Left cardiac atrium (tissue), 4 donors: ENCODE results near the gene AREL1. TPM values are rescaled to one million over a fixed set of nuclear protein-coding genes. Genes with fewer than 3 reads are reported as not detected.
A peak's percentile ranks its signal among the peaks of the same experiment; 100 is the strongest.

Experiments
- ATAC-seq, 2 donors: fragments of 200-7000 bp; cut with Tn5 transposase; one replicate each; pipeline ENCODE4 v1.9.1; 2020; ENCODE audit warnings: mild to moderate bottlenecking in 2 of 2, moderate library complexity in 2 of 2
- DNase-seq: peaks from one replicate; pipeline ENCODE4 v3.0.0-alpha.2; 2020
- intact Hi-C, 2 donors: fragments of 100-400 bp; cut with DNase I; formaldehyde crosslinking; loops; one replicate each; pipeline versions ENCODE4 v1.14.1 to v1.15.1; 2022 to 2023
- total RNA-seq, 2 donors: library from RNA; stranded (reverse); fragmentation: NEBNext Ultra II Directional; extraction: Animal tissue kit (Norgen Biotek cat#: 25700); gene quantifications; one replicate each; pipeline ENCODE4 v1.2.1, GENCODE V29; 2021
- donor health status: DM: no; HTN: yes; CAD: no.
- donor health status: DM: no; HTN: yes; CAD: no; lungs with severe emphysema.
- donor health status: DM: yes; HTN: yes; CAD: no.
- donor health status: Dilated cardiomyopathy.

The AREL1 gene
- total RNA-seq, 2 donors from 2014 or later, result 18.4 to 25.2 TPM

DNA sequence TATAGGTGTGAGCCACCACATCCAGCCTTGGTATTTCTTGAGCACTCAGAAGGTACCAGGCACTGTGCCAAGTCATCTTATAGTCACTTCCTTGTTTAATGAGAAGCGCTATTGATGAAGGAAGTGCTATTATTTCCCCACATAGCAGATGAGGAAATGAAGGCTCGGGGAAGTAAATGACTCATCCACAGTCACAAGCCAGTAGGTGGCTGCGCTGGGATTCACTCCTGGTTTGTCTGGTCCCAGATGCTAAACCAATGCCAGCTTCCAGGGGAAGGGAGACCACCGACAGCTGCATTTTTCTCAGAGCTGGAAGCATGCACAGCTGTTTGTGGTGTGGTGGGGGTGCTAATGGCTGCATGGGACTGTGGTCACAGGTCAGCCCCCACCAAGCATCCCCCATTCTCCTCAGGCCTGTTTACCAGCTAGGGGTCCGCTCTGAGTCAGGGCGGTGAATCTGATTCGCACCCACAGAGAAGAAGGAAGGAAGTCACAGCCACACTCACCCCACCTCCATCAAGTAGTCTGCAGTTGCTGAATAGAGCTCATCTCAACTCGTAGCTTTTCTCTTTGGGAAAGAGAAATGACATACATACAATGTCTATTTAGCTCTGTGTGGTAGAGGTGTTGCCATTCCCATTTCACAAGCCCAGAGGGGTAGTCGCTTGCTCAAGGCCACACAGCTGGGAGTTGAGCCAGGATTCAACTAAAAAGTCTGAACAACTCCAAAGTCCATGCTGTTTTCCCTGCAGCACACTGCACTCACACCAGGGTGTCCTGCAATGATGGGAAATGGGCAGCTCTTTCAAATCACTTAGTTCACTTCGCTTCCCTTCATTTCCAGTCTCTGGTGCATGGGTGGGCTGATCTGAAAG, 94.6 kb downstream of the AREL1 start:
- intact Hi-C loops, result loop anchor here (10.0 kb wide), 3 partner anchors 86 to 254 kb away; no protein-coding TSS in a partner anchor
- peak in 1 of 2 donors; percentile 16 for ATAC-seq
- no peak for DNase-seq

DNA sequence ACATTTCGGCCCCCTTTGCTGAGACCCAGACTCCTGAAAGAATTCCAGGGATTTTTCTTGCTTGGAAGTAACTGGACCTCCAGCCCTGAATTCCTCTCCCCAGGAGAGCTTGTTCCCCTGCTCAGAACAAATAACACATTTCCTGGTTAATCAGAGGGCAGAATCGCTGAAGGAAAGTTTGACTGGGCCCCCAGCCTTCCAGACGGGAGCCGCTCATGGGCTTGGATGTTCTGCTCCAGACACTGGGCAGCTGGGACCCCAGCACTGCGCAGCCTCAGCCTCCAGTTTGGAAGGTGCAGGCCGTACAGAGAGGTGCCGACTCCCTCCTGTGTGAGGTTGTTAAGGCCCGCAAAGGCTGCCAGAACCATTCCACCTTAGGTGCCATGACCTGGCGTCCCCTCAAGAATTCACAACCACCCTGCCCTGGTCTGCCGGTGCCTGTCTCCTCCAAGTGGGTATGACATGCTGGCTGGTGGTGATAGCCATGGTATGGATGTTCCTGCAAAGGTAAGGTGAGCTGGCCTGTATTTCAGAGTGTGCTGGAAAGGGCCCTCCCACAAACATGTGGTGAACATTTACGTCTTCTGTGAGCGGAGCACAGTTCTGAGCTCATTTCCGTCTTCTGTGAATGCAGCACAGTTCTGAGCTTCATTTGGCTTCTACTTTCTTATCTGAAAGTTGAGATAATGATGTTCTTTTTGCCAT, 95.7 kb downstream of the AREL1 start:
- intact Hi-C loops, result loop anchor here (10.0 kb wide), 3 partner anchors 88 to 252 kb away; no protein-coding TSS in a partner anchor
- ATAC-seq (no peak), DNase-seq (no peak)

DNA sequence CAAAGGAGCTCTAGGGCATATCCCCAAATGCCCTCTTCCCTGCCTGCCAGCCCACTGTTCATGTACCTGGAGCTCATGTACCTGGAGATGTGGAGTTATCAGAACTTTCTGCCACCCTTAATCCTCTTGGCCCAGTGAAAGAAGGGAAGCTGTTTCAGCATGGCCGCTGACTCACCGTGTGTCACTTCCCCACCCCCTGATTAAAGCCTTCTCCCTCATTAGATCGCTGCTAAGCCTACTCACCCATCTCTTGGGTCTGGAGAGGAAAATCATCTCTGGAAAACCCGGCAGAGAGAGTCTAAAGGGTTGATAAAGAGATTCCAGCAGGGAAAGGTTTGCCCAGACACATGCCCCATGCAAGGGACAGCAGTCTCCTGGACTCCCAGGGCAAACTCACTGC, 96.4 kb downstream of the AREL1 start:
- intact Hi-C loops, result loop anchor here (10.0 kb wide), 3 partner anchors 88 to 252 kb away; no protein-coding TSS in a partner anchor
- peak; percentile 60 for DNase-seq

DNA sequence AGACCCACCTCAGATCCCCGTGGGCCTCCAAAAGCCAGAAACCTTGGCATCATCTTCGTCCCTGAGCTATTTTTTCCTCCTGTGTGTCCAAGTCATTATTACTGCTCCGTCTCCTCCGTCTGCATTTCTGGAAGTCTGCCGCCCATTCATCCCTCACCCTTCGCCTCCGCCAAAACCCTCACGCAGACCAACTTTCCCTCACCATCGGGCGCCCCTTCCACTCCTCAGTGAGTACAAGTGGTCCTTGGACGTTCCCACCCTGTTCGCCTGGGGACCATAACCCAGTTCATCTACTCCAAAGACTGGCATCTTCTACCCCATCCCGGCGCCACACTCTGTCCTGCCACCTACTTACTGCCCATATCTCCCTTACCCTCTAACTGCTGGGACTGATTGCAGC, 97.1 kb downstream of the AREL1 start:
- intact Hi-C loops, result loop anchor here (10.0 kb wide), 3 partner anchors 89 to 251 kb away; no protein-coding TSS in a partner anchor
- ATAC-seq (no peak), DNase-seq (no peak)

More for the DNA sequence above, 96.4 kb downstream of the AREL1 start:
- peak in 1 of 2 donors; percentile 8 for ATAC-seq

DNA sequence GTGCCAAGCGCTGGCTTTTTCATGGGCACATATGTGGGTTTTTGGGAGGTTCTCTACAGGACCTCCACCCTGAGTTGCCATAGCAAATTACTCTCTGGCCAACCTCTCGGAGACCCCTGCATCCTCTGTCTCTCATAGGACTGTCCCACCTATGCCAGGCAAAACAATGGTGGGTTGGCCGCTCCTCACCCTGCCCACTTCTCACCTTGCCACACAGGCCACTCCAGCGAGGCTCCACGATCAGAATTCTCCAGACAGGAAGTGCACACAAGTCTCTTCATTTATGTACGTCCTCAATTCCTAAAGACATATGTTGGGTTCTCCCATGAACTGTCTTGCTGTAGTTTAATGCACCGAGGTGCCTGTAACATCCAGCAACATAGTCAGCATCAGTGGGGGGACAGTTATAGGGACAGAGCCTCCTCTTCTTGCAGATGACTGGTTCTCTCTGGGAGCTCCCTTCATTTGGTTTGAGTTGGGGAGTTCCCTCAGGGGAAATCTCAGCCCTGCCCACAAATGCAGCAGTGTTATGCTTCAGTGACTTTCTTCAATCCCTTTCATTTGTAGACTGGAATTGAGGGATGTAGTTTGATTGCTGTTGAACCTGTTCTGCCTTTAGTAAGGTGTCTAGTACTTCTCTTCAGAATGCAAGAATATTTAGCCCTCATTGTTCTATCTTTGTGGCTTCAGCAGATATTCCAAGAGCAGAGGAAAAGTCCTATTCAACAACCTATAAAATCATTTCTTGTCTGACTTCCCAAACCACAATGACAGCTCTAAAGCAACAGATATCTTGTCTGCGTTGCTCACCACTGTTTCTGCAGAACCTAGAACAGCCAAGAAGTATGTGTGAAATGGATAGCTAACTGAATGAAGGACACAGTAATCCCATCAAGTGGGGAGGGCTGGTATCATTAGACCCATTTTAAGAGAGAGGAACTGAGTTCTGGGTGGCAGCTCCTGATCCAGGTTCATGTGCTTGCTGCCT, 98.1 kb downstream of the AREL1 start:
- intact Hi-C loops, result loop anchor here (5.0 to 10.0 kb wide), 4 partner anchors 90 to 250 kb away; no protein-coding TSS in a partner anchor
- no peak for DNase-seq
- ATAC-seq, result no peak

DNA sequence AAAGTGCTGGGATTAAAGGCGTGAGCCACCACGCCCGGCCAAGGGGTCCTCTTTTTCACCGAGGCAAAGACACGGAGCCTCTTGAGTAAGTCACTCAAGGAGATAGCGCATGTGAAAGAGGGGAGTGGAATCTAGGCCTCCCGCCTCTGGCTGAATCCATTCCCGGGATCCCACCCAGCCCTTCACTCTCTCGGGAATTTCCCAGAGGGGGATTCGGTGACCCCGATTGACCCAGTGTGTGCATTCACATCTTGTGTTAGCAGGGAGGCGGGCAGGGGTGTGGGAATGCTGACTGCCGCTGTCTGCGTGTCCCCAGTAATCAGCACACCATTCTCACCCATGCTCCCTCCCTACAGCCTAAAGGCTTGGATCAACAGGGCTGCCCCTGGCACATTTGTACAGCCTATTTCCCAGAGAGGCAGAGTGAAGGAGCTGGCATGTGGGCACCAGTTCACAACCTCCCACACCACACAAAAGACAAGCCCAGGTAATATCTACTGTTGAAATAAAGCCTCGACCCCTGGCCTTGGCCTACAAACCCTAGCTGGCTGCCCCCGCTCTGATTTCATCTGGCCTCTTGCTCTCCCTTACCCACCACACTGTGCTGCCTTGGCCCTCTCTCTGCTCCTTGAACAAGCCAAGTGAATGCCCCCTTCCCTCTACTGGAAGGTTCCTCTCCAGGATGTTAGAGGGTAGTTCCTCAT, 99.5 kb downstream of the AREL1 start:
- DNase-seq (no peak), ATAC-seq (no peak)
- intact Hi-C loops, result loop anchor here (5.0 to 10.0 kb wide), 4 partner anchors 91 to 249 kb away; no protein-coding TSS in a partner anchor

DNA sequence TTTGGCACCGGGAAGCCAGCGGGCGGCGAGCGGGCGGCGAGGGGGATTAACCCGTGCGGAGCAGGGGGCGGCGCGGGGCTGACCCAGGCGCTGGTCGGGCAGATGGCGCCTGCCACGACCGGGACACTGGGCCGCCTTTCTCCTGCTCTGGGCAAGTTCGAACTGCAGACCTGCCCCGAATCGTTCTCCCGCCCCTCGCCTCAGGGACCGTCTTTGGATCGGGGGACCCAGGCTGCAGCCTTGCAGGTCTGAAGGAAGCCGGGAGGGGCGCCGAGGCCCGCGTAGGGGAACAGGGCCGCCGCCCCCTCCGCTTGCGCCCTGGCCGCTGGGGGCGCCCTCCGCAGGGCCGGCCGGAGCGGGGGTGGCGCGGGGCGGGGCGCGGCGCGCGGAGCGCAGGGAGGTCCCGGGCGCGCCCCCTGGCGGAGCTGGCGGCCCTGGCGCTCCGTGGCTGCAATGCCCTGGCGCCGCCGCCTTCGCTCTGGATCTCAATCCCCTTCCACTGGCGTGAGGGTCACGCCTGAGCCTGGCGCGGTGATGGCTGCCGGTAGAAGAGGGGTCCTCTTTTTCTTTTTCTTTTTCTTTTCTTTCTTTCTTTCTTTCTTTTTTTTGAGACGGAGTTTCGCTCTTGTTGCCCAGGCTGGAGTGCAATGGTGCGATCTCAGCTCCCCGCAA, 100.4 kb downstream of the AREL1 start:
- DNase-seq (peak; percentile 87), ATAC-seq (peak; percentile 81 to 89)
- intact Hi-C loops, result loop anchor here (5.0 to 10.0 kb wide), 4 partner anchors 92 to 248 kb away; no protein-coding TSS in a partner anchor

DNA sequence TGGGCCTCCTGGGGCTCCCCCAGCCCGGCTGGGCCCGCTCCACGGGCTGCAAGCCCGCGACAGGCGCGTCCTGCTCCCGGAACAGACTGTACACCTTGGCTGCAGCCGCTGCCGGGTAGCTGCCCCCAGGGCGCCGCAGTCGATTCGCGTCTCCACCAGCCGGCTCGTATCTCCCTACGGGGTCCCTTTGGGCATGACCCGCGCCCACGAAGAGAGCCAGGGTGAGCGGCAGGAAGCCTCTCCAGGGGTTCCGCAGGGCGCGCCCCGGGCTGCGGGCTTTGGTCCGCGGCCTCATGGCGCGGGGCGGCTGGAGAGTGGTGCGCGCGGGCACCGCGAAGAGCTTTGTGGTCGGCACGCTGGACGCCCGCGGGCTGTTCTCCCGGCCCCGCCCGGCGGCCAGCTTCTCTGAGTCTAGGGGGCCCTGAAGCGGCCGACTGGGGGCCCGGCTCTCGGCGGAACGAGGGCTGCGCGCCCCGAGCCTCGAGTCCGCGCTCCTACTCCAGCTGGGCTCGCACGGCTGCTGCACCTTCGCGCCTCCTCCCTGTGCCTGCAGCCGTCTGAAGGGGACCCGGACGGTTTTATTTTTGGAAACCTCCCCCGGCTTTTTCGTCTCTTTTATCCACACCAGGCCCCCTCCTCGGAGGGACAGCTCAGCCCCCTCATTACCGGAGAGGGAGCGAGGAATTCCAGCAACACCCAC, 101.1 kb downstream of the AREL1 start, which contains the start of gene LTBP2:
LTBP2 (minus strand) TSS at position 588 of the 700 bp plus-strand sequence; CDS start at position 295, 293 bp downstream.
- intact Hi-C loops, result loop anchor here (5.0 to 10.0 kb wide), 4 partner anchors 93 to 247 kb away; no protein-coding TSS in a partner anchor

More for the DNA sequence above, 101.1 kb downstream of the AREL1 start, which contains the start of gene LTBP2:
- DNase-seq, result no peak
- peak; percentile 14 to 43 for ATAC-seq

Other genes starting within 250 kb of the AREL1 start
- gene NPC2, start 219.8 kb downstream of the AREL1 start, total RNA-seq, result 100 to 1,000 TPM; 156 to 157 TPM
- gene ISCA2, start 219.3 kb downstream of the AREL1 start, total RNA-seq, result 10 to 100 TPM; 34.1 to 39.1 TPM
- 10 to 100 TPM; 25.4 to 43.3 TPM for gene LTBP2, start 100.8 kb downstream of the AREL1 start, total RNA-seq
- 10 to 100 TPM; 29.6 to 37.9 TPM for gene FCF1, start 64 bp upstream of the AREL1 start, total RNA-seq
- 10 to 100 TPM; 28.3 to 31.5 TPM for gene YLPM1, start 50.2 kb upstream of the AREL1 start, total RNA-seq
- not detected for gene PROX2, start 163.1 kb upstream of the AREL1 start, total RNA-seq
- gene DLST, start 168.8 kb upstream of the AREL1 start, total RNA-seq, result 100 to 1,000 TPM; 133 to 137 TPM
- gene RPS6KL1, start 210.2 kb upstream of the AREL1 start, total RNA-seq, result 10 to 100 TPM; 11.9 to 15.4 TPM
- 1 to 10 TPM; 4.6 to 5.0 TPM for gene PGF, start 242.5 kb upstream of the AREL1 start, total RNA-seq